Fibroblast of skin of back (primary cell): ENCODE measurements around the gene HS3ST3A1.
"Not testable (repeated sequence)": the region's sequence is repeated elsewhere in the genome, so short reads cannot be mapped to it uniquely, and the experiment has no call there.

Experiments used
- DNase-seq: peaks from one replicate; pipeline ENCODE4 v3.0.0-alpha.2; 2013

Gene HS3ST3A1

GRCh38 chr17:13575466-13575865, 26.3 kb downstream of the HS3ST3A1 start:
- no peak for DNase-seq

- DNase-seq = no peak
Observed at GRCh38 chr17:13572581-13572980, 29.1 kb downstream of the HS3ST3A1 start.

GRCh38 chr17:13569398-13570123, 32.2 kb downstream of the HS3ST3A1 start:
- DNase-seq = no peak

GRCh38 chr17:13568582-13569397, 32.9 kb downstream of the HS3ST3A1 start:
- peak; percentile 30 for DNase-seq

- no peak for DNase-seq
Observed at GRCh38 chr17:13563866-13564265, 37.9 kb downstream of the HS3ST3A1 start.

GRCh38 chr17:13562271-13562800, 39.4 kb downstream of the HS3ST3A1 start:
- peak; percentile 95 for DNase-seq

GRCh38 chr17:13561606-13562270, 40.0 kb downstream of the HS3ST3A1 start:
- peak; percentile 63 for DNase-seq

- DNase-seq = no peak
Observed at GRCh38 chr17:13560935-13561334, 40.8 kb downstream of the HS3ST3A1 start.

GRCh38 chr17:13558588-13558987, 43.1 kb downstream of the HS3ST3A1 start:
- no peak for DNase-seq

- DNase-seq = peak; percentile 79
Observed at GRCh38 chr17:13557077-13557476, 44.7 kb downstream of the HS3ST3A1 start.

GRCh38 chr17:13554231-13554630, 47.5 kb downstream of the HS3ST3A1 start:
- DNase-seq = no peak

GRCh38 chr17:13550291-13550690, 51.4 kb downstream of the HS3ST3A1 start:
- peak; percentile 51 for DNase-seq

GRCh38 chr17:13548576-13548975, 53.2 kb downstream of the HS3ST3A1 start:
- DNase-seq = not testable (repeated sequence)

GRCh38 chr17:13546851-13547250, 54.9 kb downstream of the HS3ST3A1 start:
- no peak for DNase-seq

- no peak for DNase-seq
Observed at GRCh38 chr17:13545941-13546340, 55.8 kb downstream of the HS3ST3A1 start.

- DNase-seq = no peak
Observed at GRCh38 chr17:13544765-13545164, 57.0 kb downstream of the HS3ST3A1 start.

- DNase-seq = peak; percentile 94
Observed at GRCh38 chr17:13544292-13544691, 57.4 kb downstream of the HS3ST3A1 start.

GRCh38 chr17:13542636-13543035, 59.1 kb downstream of the HS3ST3A1 start:
- no peak for DNase-seq

- peak; percentile 98 for DNase-seq
Observed at GRCh38 chr17:13541032-13541480, 60.7 kb downstream of the HS3ST3A1 start.

GRCh38 chr17:13540546-13540945, 61.2 kb downstream of the HS3ST3A1 start:
- no peak for DNase-seq

GRCh38 chr17:13539421-13539820, 62.3 kb downstream of the HS3ST3A1 start:
- DNase-seq = no peak

- peak; percentile 44 for DNase-seq
Observed at GRCh38 chr17:13538841-13539411, 62.8 kb downstream of the HS3ST3A1 start.
